ENCODE results near the gene MED12L.
A peak's percentile ranks its signal among the peaks of the same experiment; 100 is the strongest.

The MED12L gene

DNA sequence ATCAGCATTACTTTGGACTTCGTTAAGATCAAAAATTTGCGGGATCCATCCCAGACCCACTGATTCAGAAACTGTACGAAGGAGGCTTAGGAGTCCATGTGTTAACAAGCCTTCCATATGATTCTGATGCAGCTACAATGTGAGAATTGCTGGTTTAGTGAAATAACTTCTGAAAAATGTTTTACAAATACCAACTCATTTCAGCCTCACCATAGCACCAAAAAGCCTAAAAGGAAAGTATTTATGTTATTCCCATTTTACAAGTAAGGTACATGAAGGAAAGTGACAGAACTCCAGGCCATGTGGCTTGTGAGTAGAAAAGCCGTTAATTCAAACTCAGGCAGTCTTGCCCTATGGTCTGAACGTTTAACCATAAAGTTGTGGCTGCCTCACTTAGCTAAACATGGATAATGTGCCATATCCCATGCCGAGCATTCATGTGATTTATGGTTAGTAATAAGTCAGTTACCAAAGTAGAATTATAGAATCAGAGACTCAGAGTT is 376.9 kb downstream of the MED12L start:
- DNase-seq (ENCODE audit: low spot score) = no peak

DNA sequence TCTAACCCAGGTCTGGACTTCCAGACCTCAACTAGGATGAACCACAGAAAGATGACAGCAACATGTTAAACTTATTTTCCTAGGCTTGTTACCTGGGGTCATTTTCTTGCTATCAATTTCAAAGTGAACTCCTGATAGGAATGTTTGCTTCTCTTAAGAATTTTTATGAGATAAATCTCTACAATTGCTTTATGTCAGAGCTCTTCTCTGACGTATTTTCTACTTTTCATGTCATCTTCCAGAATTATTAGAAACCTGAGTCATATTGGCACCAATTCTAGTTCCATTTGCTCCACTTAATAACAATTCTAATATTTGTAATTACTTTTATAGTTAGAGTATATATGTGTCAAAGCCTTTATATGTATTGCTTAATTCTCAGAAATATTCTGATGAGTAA is 377.5 kb downstream of the MED12L start:
- DNase-seq (ENCODE audit: low spot score) = no peak

GRCh38 chr3:151467069-151467468 is 381.6 kb downstream of the MED12L start:
- DNase-seq (ENCODE audit: low spot score) = no peak

DNA sequence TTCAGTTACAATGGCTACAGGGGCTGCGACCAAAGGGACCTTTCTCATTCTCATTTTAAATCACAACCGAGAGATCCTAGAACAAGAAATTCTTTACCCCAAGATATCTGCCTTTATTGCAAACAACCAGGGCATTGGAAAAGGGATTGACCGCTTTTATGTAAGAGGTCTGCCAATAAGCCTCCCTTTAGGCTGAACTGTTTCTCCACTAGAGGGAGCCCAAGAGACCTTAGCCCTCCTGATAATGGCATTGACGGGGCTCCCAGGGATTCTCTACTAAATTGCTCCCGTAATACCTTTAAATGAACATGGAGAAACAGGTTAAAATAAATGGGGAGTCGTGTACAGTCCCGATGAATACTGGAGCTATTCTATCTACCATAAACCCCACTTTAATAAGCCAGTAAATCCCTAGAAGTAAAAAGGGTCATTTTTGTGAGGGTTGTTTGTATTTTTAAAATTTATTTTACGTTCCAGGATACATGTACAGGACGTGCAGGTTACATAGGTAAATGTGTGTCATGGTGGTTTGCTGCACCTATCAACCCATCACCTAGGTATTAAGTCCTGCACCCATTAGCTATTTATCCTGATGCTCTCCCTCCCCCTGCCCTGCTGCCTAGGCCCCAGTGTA is 382.9 kb downstream of the MED12L start:
- DNase-seq (ENCODE audit: low spot score) = peak; percentile 36

- DNase-seq (ENCODE audit: low spot score) = no peak
Measured at GRCh38 chr3:151476344-151477018, 391.0 kb downstream of the MED12L start.

DNA sequence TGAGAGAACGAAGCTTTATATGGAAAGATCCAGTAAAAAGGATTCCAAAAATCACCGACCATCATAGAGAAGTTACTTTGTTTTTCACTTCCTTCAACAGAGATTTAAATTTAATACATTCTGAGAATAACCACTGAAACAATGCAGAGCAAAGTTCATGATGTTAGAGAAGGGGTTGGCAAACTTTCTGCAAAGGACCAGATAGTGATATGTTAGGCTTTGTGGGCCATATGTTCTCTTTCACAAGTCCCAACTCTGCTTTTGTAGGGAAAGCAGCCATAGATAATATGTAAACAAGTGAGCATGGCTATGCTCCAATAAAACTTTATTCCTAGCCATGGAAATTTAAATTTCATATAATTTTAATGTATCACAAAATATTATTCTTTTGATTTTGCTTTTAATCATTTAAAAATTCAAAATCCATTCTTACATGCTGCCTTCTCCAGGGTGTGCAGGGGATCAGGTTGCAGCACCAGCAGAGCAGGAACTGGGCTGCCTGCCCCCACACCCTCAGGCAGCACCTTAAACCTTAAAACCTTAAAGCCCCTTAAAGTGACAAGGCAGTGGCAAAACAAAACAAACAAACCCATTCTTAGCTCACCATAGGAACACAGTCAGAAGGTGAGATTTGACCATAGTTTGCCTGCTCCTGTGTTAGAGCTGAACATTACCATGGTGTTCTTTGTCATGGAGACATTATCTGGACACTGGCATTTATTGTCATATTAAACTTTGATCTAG is 392.3 kb downstream of the MED12L start:
- DNase-seq (ENCODE audit: low spot score) = no peak

DNA sequence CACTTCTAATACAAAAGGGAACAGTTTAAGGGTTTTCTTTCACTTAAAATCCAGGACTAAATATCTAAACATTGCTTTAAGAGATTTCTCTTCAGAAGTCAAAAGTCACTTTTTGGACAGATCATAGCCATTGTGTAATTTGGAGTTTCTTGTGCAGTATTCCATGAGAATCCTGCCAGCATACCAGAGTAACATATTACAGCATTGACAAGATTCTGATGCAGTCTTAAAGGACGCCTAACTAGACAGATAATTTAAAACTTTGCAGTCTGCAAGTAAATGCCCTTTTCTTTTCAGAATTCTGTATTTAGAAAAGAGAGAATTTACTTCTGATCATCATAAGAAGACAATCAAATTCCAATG is 392.9 kb downstream of the MED12L start:
- no peak for DNase-seq (ENCODE audit: low spot score)

DNA sequence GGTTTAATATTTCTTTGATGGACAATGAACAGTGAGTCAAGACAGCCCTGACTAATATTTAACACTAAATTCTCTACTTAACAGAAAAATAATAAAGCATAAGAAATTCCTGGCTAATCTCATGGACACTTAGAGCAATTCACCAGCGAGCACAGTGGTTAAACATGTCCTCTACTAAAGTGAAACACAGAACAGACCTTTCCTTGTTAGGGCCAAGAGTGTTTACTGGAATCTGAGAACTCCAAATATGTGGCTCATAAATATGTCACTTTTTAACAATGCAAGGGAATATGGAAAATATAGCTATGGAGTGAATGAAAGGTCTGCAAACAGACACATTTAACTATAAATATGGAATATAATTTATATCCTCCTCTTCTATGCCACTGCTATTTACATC is 394.0 kb downstream of the MED12L start:
- DNase-seq (ENCODE audit: low spot score) = no peak

GRCh38 chr3:151480492-151480891 is 395.0 kb downstream of the MED12L start:
- no peak for DNase-seq (ENCODE audit: low spot score)

GRCh38 chr3:151483488-151483887 is 398.0 kb downstream of the MED12L start:
- DNase-seq (ENCODE audit: low spot score) = no peak

GRCh38 chr3:151483961-151484520 is 398.6 kb downstream of the MED12L start:
- DNase-seq (ENCODE audit: low spot score) = no peak

All from germinal center (tissue), 1 donor.